ENCODE data around the gene CNTN1. TPM values are rescaled to one million over a fixed set of nuclear protein-coding genes. Genes with fewer than 3 reads are reported as not detected.

The CNTN1 gene
- total RNA-seq, 1 experiment from 2014 or later, result 4.5 TPM

DNA sequence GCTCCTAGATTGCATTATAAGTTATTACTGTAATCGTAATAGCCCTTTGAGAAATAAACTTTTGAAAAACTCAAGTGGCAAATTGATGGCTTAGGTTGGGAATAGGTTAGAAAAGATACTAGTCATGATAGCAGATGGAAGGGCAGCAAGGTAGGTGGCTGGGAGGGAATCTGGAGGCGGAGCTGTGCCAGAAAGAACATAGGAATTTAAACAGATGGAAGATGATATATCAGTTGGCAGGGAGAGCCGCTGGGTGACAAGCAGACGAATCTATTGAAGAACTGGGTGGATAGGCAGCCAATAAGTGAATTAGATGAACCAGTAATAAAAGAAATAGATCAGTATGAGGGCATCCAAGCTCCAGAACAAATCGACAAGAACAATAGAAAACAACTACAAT, 142.1 kb downstream of the CNTN1 start:
- DNase-seq (ENCODE audit: low spot score), result no peak

DNA sequence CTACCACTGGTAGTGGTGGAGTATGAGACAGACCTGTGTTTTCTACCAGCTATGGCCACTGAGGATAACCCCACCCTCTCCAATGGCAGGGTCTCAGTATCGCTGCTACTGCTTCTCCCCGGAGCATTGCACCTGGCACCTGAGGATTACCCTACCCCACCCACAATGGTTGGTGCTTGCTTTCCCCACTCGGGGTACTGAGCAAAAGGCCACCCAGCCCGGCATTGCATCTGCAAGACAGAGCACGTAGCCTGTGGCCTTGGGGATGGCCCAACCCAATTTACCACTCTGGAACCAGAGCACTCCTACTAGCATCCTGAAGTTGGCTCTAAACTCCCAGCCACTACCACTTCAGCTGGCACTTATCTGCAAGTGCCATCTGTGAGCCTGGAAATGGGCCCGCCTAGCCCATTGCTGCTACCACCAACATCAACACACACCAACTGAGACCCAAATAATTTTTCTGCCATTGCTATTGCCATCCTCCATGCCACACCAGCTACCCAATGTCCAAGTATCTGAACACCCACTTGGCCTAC, 145.7 kb downstream of the CNTN1 start:
- DNase-seq (ENCODE audit: low spot score), result no peak

DNA sequence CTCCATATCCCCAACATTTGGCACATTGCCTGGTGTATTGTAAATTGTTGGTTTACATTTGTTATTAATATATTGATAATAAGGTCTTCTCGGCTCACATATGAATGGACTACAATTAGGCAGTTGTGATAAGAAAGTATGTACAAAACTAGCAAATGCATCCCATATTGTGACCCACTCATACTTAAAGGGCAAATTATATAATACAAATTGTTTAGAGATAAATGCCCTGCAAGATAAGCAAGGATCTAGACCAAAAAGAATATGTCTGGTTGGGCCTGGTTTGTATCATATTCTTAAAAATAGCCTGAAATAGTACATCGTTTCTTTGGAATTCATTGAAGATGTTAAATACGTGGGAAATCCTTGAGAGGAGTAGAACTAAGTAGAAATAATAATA, 151.3 kb downstream of the CNTN1 start:
- DNase-seq (ENCODE audit: low spot score), result no peak

DNA sequence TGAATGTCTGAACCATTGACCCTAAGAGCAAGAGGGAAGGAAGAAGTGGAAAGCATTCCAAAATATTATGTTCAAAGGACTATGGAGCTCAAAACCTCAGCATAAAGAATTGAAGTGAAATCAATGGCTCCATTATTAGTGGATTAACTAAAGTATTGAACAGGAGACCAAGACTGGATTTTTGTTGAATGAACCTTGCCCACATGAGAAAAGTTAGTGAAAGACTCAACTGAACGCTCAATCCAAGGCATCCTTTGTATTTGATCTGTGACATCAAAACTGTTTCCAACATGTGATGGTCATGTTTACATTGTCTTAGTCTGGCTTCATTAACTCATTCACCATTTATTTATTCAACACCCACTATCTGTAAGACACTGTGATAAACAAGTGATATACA, 161.0 kb downstream of the CNTN1 start:
- DNase-seq (ENCODE audit: low spot score), result no peak

DNA sequence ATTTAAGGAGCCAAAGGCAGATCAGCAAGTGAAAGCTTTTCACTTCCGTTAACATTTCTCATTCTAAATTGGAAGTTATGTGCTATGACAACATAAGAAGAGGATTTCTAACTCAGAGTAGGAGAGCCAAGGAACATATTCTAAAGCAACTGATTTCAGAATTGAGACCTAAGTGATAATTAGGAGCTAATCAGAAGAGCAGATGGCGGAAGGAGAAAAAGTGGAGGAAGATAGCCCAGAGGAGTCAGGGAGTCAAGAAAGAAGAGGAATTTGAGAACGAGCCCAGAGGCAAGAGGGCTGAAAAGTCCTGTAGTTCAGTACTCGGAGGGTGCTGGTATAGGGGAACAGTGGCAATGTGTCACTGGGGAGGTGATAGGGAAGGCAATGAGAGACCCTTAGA, 162.4 kb downstream of the CNTN1 start:
- no peak for DNase-seq (ENCODE audit: low spot score)

DNA sequence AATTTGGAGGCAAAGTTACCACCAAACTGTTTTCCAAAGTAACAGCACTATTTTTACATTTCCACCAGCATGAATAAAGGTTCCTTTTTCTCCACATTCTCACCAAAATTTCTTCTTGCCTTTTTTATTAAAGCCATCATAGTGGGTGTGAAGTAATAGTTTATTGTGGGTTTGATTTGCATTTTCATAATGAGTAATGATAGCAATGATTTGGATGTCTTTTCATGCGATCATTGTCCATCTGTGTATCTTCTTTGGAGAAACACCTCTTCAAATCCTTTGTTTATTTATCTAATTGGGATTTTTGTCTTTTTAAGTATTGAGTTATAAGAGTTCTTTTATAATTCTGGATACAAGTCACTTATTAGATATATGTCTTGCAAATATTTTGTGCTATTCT, 172.7 kb downstream of the CNTN1 start:
- DNase-seq (ENCODE audit: low spot score), result no peak

DNA sequence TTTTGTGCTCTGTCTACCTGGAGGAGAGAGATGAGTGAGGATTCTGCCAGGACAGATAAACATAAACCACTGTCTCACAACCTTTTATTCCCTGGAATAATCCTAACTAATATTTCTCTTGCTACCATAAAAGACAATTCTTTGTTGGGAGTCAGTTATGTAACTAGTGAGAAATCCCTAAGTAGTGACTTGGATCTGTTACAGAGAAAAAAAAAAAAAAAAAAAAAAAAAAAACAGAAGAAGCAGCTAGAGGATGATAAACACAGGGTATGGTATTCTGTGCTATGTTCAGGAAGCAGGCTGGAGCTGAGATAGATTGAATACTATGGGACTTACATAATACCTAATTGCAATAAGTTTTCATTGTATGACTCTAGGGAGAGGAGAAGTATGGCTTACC, 178.7 kb downstream of the CNTN1 start:
- DNase-seq (ENCODE audit: low spot score), result no peak

DNA sequence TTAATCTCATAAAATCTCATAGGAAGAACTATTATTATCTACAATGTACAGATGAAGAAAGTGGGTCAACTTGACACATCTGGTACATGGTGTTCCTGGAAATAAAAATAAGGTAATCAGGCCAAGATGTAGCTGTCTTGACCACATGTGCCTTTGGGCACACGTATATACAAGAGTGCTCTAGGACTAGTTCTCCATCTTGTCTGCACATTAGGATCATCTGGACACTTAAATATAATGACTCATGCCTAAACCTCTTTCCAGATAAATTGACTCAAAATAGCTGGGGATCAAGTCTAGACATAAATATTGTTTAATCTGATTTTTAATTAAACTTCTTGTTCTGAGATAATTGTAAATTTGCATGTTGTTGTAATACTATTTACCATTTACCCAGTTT, 182.6 kb downstream of the CNTN1 start:
- no peak for DNase-seq (ENCODE audit: low spot score)

DNA sequence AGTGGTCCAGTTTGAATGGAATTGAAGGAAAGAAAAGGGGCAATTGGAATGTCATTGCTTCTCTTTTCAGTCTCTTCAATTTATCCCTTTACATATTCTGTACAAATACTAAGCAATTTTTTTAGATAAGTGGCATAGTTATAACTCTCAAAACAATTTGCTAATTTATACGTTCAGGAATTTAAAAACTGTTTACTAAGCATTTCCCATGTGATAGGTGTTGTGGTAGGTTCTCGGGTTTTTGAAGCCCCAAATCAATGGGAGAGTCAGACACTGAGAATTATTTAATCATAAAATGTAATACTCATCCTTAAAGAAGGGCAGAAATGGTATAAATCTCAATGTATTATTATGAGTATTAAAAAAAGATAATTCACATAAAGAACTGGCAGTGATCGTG, 197.1 kb downstream of the CNTN1 start:
- no peak for DNase-seq (ENCODE audit: low spot score)

DNA sequence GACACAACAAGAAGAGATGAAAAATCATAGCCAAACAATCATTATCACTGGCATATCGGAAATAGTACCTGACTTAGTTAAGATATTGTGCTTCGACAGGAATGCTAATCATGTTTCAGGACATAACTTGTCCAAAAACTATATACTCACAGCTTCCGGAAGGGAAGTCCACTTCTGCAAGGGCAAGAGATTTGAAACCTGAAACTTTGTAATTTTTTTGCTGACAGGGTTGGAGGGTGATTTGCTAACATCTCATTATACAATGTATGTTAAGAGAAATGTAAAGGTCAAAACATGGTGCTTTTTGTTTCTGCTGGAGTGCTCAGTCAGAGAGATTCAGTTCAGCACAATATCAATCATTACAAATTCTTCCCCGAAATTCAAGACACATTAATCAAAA, 200.3 kb downstream of the CNTN1 start:
- no peak for DNase-seq (ENCODE audit: low spot score)

DNA sequence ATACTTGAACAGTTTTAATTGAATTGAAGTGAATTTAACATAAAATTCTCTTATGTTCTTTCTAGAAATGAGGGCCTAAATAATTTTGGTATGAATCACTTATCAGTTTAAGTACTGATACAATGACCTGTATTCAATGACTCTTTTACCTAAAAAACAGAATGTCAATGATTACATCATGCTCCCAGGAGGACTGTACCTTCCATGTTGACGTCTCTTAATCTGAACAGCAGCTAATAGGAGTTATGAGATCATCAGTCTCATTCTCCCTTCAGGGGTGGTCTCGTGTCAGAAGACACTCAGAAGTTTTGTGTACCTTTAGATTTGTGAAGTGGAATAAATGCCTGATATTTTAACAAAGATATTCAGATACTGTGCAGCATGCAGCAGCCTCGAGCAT, 206.3 kb downstream of the CNTN1 start:
- DNase-seq (ENCODE audit: low spot score), result no peak

DNA sequence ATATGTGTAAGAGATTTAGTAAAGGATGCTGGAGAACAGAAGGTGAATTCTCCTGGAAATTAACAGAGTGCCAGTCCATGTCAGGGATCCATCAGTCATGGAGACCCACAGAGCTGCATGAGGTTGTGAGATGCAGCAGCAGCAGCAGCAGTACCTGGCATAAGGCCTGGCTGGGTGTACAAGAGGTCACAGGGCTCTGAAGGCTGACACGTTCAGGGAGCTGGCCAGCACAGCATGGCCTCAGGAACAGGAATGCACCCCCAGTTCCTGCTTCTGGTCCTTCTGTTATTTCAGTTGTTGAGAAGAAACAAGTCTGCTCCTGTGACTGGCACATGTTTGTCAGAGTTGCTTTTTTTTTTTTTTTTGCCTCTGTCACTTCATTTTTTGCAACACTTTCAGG, 210.8 kb downstream of the CNTN1 start:
- DNase-seq (ENCODE audit: low spot score), result no peak

DNA sequence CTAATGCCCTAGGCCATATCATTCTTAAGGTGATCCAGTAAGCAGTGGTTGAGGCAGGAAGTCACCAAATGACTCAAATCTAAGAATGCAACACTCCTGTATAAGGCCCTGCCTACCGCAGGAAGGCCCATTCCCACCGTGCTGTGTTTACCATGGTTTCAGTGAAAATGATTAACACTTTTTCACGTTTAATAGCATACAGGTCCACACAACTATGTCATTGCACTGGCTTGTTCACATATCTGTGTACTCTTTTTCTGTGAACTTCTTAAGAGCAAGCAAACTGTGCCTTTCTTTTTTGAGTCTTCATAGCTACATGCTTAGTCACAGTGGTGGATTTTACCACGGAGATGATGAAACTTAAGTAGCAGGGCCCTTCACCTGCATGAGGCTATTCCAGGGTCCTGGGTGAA, 214.9 kb downstream of the CNTN1 start:
- DNase-seq (ENCODE audit: low spot score), result peak; percentile 18

DNA sequence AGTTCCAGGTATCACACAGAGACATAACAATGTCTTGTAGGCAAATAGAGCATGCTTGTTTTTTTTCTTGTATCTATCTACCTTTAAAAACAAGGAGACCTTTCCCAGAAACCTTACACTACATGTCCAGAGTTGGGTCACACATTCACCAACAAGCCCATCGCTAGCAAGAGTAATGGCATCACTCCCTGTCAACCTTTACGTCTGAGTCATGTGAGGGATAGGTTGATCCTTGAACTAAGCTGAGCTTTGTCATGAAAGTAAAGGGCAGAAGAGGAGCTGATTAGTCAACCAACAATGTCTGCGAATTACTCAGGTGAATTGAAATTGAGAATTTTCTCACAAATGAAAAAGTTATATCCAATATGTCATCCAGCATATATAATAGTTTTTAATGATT, 219.4 kb downstream of the CNTN1 start:
- no peak for DNase-seq (ENCODE audit: low spot score)

DNA sequence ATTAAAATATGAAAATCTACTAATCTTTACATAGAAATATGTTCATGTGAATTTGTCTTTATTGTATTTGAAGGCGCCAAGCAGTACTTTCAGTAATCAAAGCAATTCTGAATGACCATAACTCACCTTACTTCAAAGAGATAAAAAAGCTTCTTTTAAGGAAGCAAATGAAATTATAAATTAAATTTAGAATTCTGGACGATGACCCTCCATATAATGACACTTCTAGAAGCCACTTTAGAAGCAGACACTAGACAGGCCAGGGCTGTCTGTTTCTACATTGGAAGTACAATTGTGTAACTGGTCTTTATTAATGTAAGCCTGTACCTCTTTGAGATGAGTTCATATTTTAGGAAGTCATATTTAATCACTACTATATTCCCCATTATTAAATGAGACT, 222.9 kb downstream of the CNTN1 start:
- no peak for DNase-seq (ENCODE audit: low spot score)

DNA sequence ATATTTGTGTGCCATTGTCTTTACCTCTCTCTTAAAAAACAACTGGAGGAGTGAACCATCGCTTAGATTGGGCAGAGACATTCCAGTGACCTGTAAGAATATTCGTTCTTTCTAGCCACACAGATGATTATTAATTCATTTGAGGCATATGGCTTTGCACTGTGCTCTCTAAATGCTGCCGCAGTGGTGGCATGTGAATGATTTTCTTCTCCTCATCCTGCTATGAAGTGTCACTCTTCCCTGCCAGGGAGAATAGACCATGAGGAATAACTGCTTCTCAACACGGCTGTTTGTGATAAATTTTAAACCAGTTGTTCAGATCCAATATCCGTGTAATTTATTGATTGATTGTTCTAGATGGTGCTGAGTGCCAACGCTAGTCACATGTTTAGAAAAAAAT, 225.3 kb downstream of the CNTN1 start:
- DNase-seq (ENCODE audit: low spot score), result no peak

DNA sequence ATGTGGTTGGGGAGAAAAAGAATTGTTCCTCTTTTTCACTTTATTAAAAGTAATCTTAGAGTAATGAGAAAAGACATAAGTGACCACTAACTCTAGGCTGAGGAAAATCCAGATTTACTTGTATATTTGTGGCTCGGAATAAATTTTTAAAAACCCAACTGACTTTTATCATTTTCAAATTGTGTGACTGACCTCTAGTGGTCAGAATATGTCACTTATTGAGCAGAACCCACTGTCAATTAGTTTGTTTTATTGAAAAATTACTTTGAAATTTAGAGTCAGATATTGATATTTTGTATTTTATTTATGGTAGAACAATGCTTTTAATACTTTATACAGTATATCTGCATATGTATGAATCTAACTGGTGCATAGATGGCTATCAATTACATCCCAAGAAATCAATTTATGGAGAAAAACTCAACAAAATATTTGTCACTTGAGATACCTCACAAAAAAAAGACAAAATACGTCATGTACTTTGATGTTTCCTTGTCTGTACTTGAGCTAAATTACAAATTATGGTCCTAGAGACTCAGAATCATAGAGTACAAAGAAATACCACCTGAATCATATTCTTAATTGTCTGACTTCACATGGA, 229.4 kb downstream of the CNTN1 start:
- no peak for DNase-seq (ENCODE audit: low spot score)

DNA sequence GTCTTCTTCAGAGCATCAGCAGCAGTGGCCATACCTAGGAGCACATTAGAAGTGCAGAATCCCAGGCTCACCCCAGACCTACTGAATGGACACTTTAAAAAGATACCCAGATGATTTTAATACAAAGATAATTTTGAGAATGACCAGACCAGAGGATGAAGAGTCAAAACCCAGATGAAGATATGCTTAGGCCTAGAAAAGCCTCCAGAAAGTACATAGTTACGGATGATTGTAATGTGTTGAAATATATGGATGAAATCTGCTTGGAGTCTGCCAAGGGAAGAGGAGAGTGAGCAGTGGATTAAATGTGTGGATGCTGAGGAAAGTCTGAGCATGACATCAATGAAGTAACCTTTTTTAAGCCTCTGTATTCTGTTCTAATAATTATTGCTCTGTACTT, 245.7 kb downstream of the CNTN1 start:
- no peak for DNase-seq (ENCODE audit: low spot score)

DNA sequence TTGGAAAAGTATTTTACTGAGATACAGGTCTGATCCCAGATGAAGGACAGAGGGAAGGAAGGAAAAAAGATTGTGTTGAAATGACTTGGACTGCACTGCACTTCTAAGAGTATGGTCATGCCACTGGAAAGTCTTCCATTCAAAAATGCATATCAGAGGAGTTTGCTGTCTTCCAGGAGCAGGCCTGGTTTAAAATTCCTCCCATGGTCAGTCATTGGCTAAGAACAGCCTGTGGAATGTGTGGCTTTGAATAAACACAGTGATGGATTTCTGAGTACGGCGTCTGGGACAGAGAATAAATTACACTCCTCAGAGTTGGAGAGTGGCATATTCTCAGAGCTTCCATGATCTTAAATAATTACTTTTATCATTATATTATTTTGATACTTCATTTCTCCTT, 250.1 kb downstream of the CNTN1 start:
- peak; percentile 43 for DNase-seq (ENCODE audit: low spot score)

DNA sequence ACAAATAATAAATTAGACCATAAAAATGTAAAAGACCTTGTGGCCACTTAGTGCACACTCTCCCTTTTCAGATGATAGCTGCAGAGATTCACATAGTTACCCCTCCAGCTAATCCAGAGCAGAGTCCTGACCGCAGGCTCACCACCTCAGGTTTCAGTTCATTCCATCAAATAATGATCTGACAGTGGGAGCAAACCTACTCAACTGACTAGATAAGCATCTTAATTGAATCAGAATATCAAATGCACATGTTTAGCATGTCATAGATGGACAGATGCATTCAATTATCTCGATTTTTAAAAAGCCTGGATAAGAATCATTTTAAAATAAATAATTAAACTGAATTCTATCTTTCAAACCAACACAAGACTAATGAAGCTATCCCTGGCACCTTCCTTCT, 253.5 kb downstream of the CNTN1 start:
- DNase-seq (ENCODE audit: low spot score), result no peak

DNA sequence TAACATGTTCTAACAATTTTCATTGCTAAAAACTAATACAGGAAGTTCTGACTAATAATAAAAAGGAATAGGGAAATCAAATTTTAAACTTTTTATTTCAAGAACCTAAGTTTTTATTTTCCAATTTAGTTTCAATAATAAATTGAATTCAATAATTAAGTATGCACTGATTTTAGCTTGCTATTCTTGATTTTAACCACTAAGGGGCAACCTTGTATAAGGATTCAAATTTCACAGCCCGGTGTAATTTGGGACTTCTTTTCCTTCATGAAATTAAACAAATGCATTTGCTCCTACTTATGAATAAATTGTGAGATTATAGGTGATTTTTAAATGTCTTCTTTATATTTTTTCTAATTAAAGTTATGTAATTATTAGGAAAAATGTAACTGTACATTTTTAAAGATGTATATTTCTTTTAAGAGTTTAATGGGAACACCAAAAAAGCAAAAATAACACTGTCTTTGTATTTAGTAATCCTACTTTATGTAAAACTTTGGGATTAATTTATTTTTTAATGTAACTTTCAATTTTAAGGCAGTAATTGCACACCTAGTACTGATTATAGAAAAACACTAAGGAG, 254.5 kb downstream of the CNTN1 start:
- DNase-seq (ENCODE audit: low spot score), result peak; percentile 21

DNA sequence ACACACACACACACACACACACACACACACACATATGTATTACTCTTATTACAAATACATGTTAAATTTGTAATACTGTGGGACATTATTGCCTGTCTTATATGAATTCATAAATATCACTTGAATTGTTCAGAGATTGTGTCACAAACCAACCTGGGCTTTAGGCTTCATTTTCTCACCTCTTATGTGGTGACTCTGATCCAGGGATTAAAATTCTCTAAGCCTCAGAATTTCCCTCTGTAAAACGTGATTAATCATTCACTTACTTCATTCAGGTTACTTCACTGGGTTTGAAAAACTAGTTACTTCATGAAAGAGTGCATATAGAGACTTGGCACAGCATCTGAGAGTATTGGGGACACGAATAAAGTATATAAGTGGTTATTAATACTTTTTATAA, 255.6 kb downstream of the CNTN1 start:
- DNase-seq (ENCODE audit: low spot score), result no peak

DNA sequence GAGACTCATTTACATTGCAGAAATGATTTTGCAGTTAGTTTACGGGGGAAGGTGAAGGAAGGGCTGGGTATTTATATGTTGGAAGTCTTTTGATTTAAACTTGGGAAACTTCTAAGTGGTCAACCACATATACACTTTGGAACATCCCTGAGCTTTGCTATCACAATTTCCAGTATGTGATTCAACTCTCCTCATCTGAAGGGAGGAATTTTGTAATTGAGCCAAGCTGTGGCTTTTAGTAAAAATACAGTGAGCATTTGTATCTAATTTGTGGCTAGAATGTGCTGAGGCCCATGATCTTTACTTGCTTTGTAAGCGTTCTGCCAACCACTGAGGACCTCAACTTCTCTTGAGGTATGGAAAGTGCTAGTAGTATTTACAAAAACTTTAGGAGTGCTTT, 260.8 kb downstream of the CNTN1 start:
- DNase-seq (ENCODE audit: low spot score), result no peak

DNA sequence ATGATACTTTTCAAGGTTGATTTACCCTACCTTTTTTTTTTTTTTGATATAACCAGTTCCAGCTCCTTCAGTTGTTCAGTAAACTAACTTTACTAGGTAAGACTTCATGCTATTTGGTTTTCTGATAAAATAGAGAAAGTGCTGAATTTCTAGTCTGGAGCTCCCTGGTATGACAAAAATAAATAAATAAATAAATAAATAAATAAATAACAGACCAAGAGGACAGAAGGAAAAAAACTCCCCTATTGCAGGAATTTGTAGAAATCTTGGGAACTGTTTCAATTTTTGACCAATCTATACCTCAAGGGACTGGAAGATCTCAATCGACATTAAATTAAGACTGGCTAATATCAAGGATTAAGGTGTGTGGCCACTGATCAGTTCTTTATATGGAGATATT, 265.2 kb downstream of the CNTN1 start:
- DNase-seq (ENCODE audit: low spot score), result no peak

Measured in A172 (cell line).